PC-3 (cell line): ENCODE measurements around the gene BAAT. TPM values are rescaled to one million over a fixed set of nuclear protein-coding genes. Genes with fewer than 3 reads are reported as not detected.

Experiments
- ATAC-seq: fragments of 200-7000 bp; cut with Tn5 transposase; 2 replicates; pipeline ENCODE4 v1.9.1; 2020; ENCODE audit warnings: mild to moderate bottlenecking, moderate library complexity
- BruUV-seq: library from RNA; stranded (reverse); fragments of 400-500 nt; replicated peaks from 2 replicates; lab custom pipeline; 2021; lab: Mats Ljungman, UMichigan
- CTCF ChIA-PET: fragments of 300-600 bp; sonication (Branson Sonifier 250); formaldehyde crosslinking; loops from one replicate; lab custom pipeline; 2022; ENCODE audit warnings: antibody characterized with exemption; lab: Charles Lee
- POLR2A ChIA-PET: fragments of 300-600 bp; sonication (Branson Sonifier 250); formaldehyde crosslinking; loops from one replicate; lab custom pipeline; 2022; ENCODE audit warnings: antibody characterized with exemption; ENCODE audit not compliant: unreplicated experiment; lab: Charles Lee
- DNase-seq: peaks from one replicate; pipeline ENCODE4 v3.0.0-alpha.2; 2015
- H2AFZ ChIP-seq: fragments of 300-600 bp; sonication (generic); 2 replicates; pipeline ENCODE4 v1.6.0; 2016; ENCODE audit warnings: antibody characterized with exemption, low read length
- H3F3A ChIP-seq: fragments of 300-600 bp; sonication (generic); one replicate; pipeline ENCODE4 v1.6.0; 2017; ENCODE audit warnings: antibody characterized with exemption, low read length, control low read depth, mild to moderate bottlenecking; ENCODE audit not compliant: unreplicated experiment
- H3K27ac ChIP-seq: fragments of 300-600 bp; sonication (generic); 2 replicates; pipeline ENCODE4 v1.5.1; 2016; ENCODE audit warnings: mild to moderate bottlenecking, low read length
- H3K27me3 ChIP-seq: fragments of 300-600 bp; sonication (generic); 2 replicates; pipeline ENCODE4 v1.6.1; 2016; ENCODE audit warnings: low read length, mixed read lengths
- H3K36me3 ChIP-seq: fragments of 300-600 bp; sonication (generic); 2 replicates; pipeline ENCODE4 v1.6.1; 2016; ENCODE audit warnings: low read depth, mixed run types, low read length, mixed read lengths
- H3K4me1 ChIP-seq: fragments of 300-600 bp; sonication (generic); 2 replicates; pipeline ENCODE4 v1.5.1; 2016; ENCODE audit warnings: low read length; ENCODE audit not compliant: insufficient read depth
- H3K4me2 ChIP-seq: fragments of 300-600 bp; sonication (generic); 2 replicates; pipeline ENCODE4 v1.6.0; 2016; ENCODE audit warnings: low read length
- H3K4me3 ChIP-seq: fragments of 300-600 bp; sonication (generic); 2 replicates; pipeline ENCODE4 v1.5.1; 2016; ENCODE audit warnings: mild to moderate bottlenecking, low read length, mixed read lengths
- H3K79me2 ChIP-seq: fragments of 300-600 bp; sonication (generic); 2 replicates; pipeline ENCODE4 v1.6.1; 2017; ENCODE audit warnings: low read length, mixed read lengths
- H3K9ac ChIP-seq: fragments of 300-600 bp; sonication (generic); 2 replicates; pipeline ENCODE4 v1.6.0; 2016; ENCODE audit warnings: mild to moderate bottlenecking, low read length
- H3K9me2 ChIP-seq: fragments of 300-600 bp; sonication (generic); replicated peaks from 2 replicates; pipeline ENCODE4 v1.6.1; 2016; ENCODE audit warnings: mixed run types, low read length, mixed read lengths
- H3K9me3 ChIP-seq: fragments of 300-600 bp; sonication (generic); 2 replicates; pipeline ENCODE4 v1.6.1; 2016; ENCODE audit warnings: low read length, mixed read lengths
- H4K20me1 ChIP-seq: fragments of 300-600 bp; sonication (generic); 2 replicates; pipeline ENCODE4 v1.6.1; 2016; ENCODE audit warnings: low read length, mixed read lengths
- CTCF ChIP-seq: fragments of 300-600 bp; sonication (generic); conservative IDR thresholded peaks from 2 replicates; pipeline ENCODE4 v1.5.1; 2017; ENCODE audit warnings: antibody characterized with exemption, low read depth, mild to moderate bottlenecking, low read length
- EZH2 ChIP-seq: fragments of 300-600 bp; sonication (generic); IDR thresholded peaks from one replicate; pipeline ENCODE4 v1.6.1; 2017; ENCODE audit warnings: antibody characterized with exemption, mild to moderate bottlenecking, low read length; ENCODE audit not compliant: unreplicated experiment
- EZH2phosphoT487 ChIP-seq: fragments of 300-600 bp; sonication (generic); IDR thresholded peaks from 2 replicates; pipeline ENCODE4 v1.6.1; 2018; ENCODE audit warnings: mild to moderate bottlenecking, antibody characterized with exemption, low read length, borderline replicate concordance
- intact Hi-C: fragments of 100-400 bp; cut with micrococcal nuclease; formaldehyde crosslinking; loops from 2 replicates; pipeline ENCODE4 v1.9.0; 2023
- total RNA-seq: library from RNA; depleted of rRNA; stranded (reverse); fragments of >200 nt; gene quantifications from 2 replicates; pipeline ENCODE4 v1.2.3, GENCODE V29; 2014

Gene BAAT
- total RNA-seq, 1 experiment from 2014 or later = 0.07 TPM

GRCh38 chr9:101417389-101417788 is 32.6 kb upstream of the BAAT start:
- H3K27me3 ChIP-seq = no peaks in the 10 kb centered on the region
- no peaks in the 10 kb centered on the region for H3F3A ChIP-seq
- H3K36me3 ChIP-seq = no peaks in the 10 kb centered on the region
- H3K4me3 ChIP-seq = no peak overlapping the region
- DNase-seq (no peak), ATAC-seq (no peak)
- no TSS peak for BruUV-seq
- ChIA-PET CTCF (no interaction called here), POLR2A (no interaction called here)
- no peaks in the 10 kb centered on the region for H3K79me2 ChIP-seq
- H3K9ac ChIP-seq = no peak overlapping the region
- no peaks in the 10 kb centered on the region for H3K9me2 ChIP-seq
- intact Hi-C loops = no loop called here
- H3K27ac ChIP-seq = no peak overlapping the region
- no peak overlapping the region for H3K4me2 ChIP-seq
- no peaks in the 10 kb centered on the region for H3K9me3 ChIP-seq
- TF ChIP-seq EZH2phosphoT487 (no peak), CTCF (no peak), EZH2 (no peak)
- H4K20me1 ChIP-seq = no peaks in the 10 kb centered on the region
- no peak overlapping the region for H2AFZ ChIP-seq
- H3K4me1 ChIP-seq = no peaks in the 10 kb centered on the region

DNA sequence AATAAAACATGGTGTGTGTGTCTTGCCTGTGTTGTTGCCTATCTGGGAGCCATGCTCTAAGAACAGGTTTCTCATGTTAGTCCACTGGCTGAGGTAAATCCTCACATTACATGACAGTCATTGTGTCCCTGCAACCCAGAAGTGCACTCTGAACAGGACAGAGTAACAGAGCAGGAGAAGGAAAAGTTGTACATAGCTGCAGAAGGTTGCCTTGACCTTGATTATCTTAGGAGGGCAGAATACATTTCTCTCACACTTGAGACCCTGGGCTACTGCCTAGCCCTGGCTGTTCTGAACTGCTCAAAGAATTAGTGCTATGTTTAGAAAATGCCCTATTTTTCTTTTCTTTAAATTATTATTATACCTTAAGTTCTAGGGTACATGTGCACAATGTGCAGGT is 30.8 kb upstream of the BAAT start:
- Histone ChIP-seq H3K9me3 (no peaks in the 10 kb centered on the region), H3K27me3 (no peaks in the 10 kb centered on the region), H3K4me3 (no peak overlapping the region), H3K27ac (no peak overlapping the region), H3F3A (no peaks in the 10 kb centered on the region), H3K9me2 (no peaks in the 10 kb centered on the region), H2AFZ (no peak overlapping the region), H3K4me2 (no peak overlapping the region), H3K36me3 (no peaks in the 10 kb centered on the region), H4K20me1 (no peaks in the 10 kb centered on the region), H3K4me1 (no peaks in the 10 kb centered on the region), H3K79me2 (no peaks in the 10 kb centered on the region), H3K9ac (no peak overlapping the region)
- TF ChIP-seq CTCF (no peak), EZH2 (no peak), EZH2phosphoT487 (no peak)
- intact Hi-C loops = no loop called here
- ATAC-seq (no peak), DNase-seq (no peak)
- BruUV-seq = no TSS peak
- POLR2A ChIA-PET = no interaction called here
- CTCF ChIA-PET = no interaction called here

- POLR2A ChIA-PET = no interaction called here
Measured at GRCh38 chr9:101414839-101415238, 30.0 kb upstream of the BAAT start.

More at GRCh38 chr9:101414839-101415238, 30.0 kb upstream of the BAAT start:
- no peak overlapping the region for H3K9ac ChIP-seq
- ATAC-seq = no peak
- H3K9me2 ChIP-seq = no peaks in the 10 kb centered on the region
- H3K79me2 ChIP-seq = no peaks in the 10 kb centered on the region
- no peak overlapping the region for H2AFZ ChIP-seq
- intact Hi-C loops = no loop called here
- CTCF ChIA-PET = no interaction called here
- H3K4me1 ChIP-seq = no peaks in the 10 kb centered on the region
- no peak overlapping the region for H3K4me2 ChIP-seq
- no peak overlapping the region for H3K4me3 ChIP-seq
- TF ChIP-seq EZH2phosphoT487 (no peak), CTCF (no peak), EZH2 (no peak)
- H3K27ac ChIP-seq = no peak overlapping the region
- H3F3A ChIP-seq = no peaks in the 10 kb centered on the region
- no peaks in the 10 kb centered on the region for H3K27me3 ChIP-seq
- 0 out of 2 replicates have a peak, but pooled peaks cover under 1% of the 10 kb centered on the region for H3K9me3 ChIP-seq
- no peak for DNase-seq
- no peaks in the 10 kb centered on the region for H3K36me3 ChIP-seq
- BruUV-seq = no TSS peak
- no peaks in the 10 kb centered on the region for H4K20me1 ChIP-seq
